H1 (cell line): ENCODE measurements around the gene YTHDF2.

ENCODE experiments used
- CTCF ChIP-seq, 3 experiments: IDR thresholded peaks; 1 replicate in 2 of 3; 2 replicates in 1 of 3; pipeline versions ENCODE4 v1.5.1 to v1.6.1; 2011; ENCODE audit warnings: low read length in 3 of 3, mild to moderate bottlenecking in 3 of 3, inconsistent platforms in 2 of 3, low read depth in 1 of 3, moderate library complexity in 1 of 3; ENCODE audit not compliant: insufficient read depth in 1 of 3; ENCODE audit errors: control extremely low read depth in 1 of 3
- EP300 ChIP-seq, 2 experiments: IDR thresholded peaks; 1 replicate in 1 of 2; 2 replicates in 1 of 2; pipeline ENCODE4 v1.6.1; 2011 to 2012; ENCODE audit warnings: low read depth in 2 of 2, low read length in 2 of 2, mild to moderate bottlenecking in 2 of 2, borderline replicate concordance in 1 of 2, inconsistent platforms in 1 of 2, moderate library complexity in 1 of 2
- EZH2 ChIP-seq: fragments of 200-600 bp; sonication (generic); IDR thresholded peaks from 2 replicates; pipeline ENCODE4 v1.7.1; 2012; ENCODE audit warnings: low read depth, mild to moderate bottlenecking, moderate library complexity, low read length, inconsistent platforms; ENCODE audit not compliant: severe bottlenecking
- MAX ChIP-seq: IDR thresholded peaks from 2 replicates; pipeline ENCODE4 v1.6.1; 2012; ENCODE audit warnings: inconsistent platforms
- POLR2A ChIP-seq, 2 experiments: IDR thresholded peaks; 1 replicate in 1 of 2; 2 replicates in 1 of 2; pipeline ENCODE4 v1.6.1; 2011; ENCODE audit warnings: low read depth in 2 of 2, low read length in 2 of 2, mild to moderate bottlenecking in 2 of 2; ENCODE audit errors: control extremely low read depth in 1 of 2
- POLR2AphosphoS5 ChIP-seq: IDR thresholded peaks from 2 replicates; pipeline ENCODE4 v1.6.1; 2011; ENCODE audit warnings: low read depth, low read length
- SIX5 ChIP-seq: IDR thresholded peaks from 2 replicates; pipeline ENCODE4 v1.6.1; 2011; ENCODE audit warnings: mild to moderate bottlenecking, low read depth, low read length
- TCF12 ChIP-seq: IDR thresholded peaks from 2 replicates; pipeline ENCODE4 v1.6.1; 2011; ENCODE audit warnings: low read depth, mild to moderate bottlenecking, low read length
- USF2 ChIP-seq: IDR thresholded peaks from 2 replicates; pipeline ENCODE4 v1.6.1; 2011; ENCODE audit warnings: low read length, improper control_type of control experiment
- ZNF274 ChIP-seq: IDR thresholded peaks from 2 replicates; pipeline ENCODE4 v1.7.0; 2012; ENCODE audit warnings: low read length, borderline replicate concordance; ENCODE audit errors: extremely low read depth

- TF ChIP-seq CTCF (IDR thresholded peaks at IDR 0.05; ENCODE audit: control extremely low read depth in 1 of 3, insufficient read depth in 1 of 3, low read depth in 1 of 3, low read length in 3 of 3) (no peak), USF2 (no peak), TCF12 (no peak), SIX5 (no peak), POLR2A (IDR thresholded peaks at IDR 0.05; ENCODE audit: control extremely low read depth in 1 of 2, low read depth in 2 of 2, low read length in 2 of 2) (no peak), POLR2AphosphoS5 (no peak), MAX (no peak), EZH2 (no peak), EP300 (IDR thresholded peaks at IDR 0.05; ENCODE audit: borderline replicate concordance in 1 of 2, low read depth in 2 of 2, low read length in 2 of 2) (no peak), ZNF274 (no peak)
These were observed 52.7 kb downstream of the YTHDF2 start for GRCh38 chr1:28789412-28789811.
